Osteocyte (in vitro differentiated cells): ENCODE data around the gene CDC42EP3. TPM values are rescaled to one million over a fixed set of nuclear protein-coding genes. Genes with fewer than 3 reads are reported as not detected.

Source experiments
- DNase-seq: peaks from one replicate; pipeline ENCODE4 v3.0.0; 2021; ENCODE audit warnings: mixed read lengths; ENCODE audit not compliant: unreplicated experiment; ENCODE audit errors: extremely low spot score
- H3K27ac Mint-ChIP-seq: one replicate; pipeline ENCODE4 v1.8.0; 2021; ENCODE audit warnings: mild to moderate bottlenecking, mixed read lengths; ENCODE audit not compliant: unreplicated experiment
- H3K27me3 Mint-ChIP-seq: one replicate; pipeline ENCODE4 v1.8.0; 2021; ENCODE audit warnings: mixed read lengths; ENCODE audit not compliant: unreplicated experiment
- H3K36me3 Mint-ChIP-seq: one replicate; pipeline ENCODE4 v1.8.0; 2021; ENCODE audit warnings: mixed read lengths; ENCODE audit not compliant: unreplicated experiment
- H3K4me1 Mint-ChIP-seq: one replicate; pipeline ENCODE4 v1.8.0; 2021; ENCODE audit warnings: mixed read lengths; ENCODE audit not compliant: unreplicated experiment
- H3K4me3 Mint-ChIP-seq: one replicate; pipeline ENCODE4 v1.8.0; 2021; ENCODE audit warnings: mild to moderate bottlenecking, moderate library complexity, mixed read lengths; ENCODE audit not compliant: unreplicated experiment
- H3K9me3 Mint-ChIP-seq: one replicate; pipeline ENCODE4 v1.8.0; 2021; ENCODE audit warnings: mixed read lengths; ENCODE audit not compliant: unreplicated experiment
- CTCF ChIP-seq: fragments of 200-600 bp; sonication (generic); IDR thresholded peaks from 2 replicates; pipeline ENCODE4 v1.5.0; 2021; ENCODE audit warnings: antibody characterized with exemption, mild to moderate bottlenecking, moderate library complexity
- total RNA-seq: library from RNA; stranded (reverse); gene quantifications from 2 replicates; pipeline ENCODE4 v1.2.1, GENCODE V29; 2021

The CDC42EP3 gene
- total RNA-seq, 1 donor from 2014 or later = 46.2 TPM

- Mint-ChIP-seq H3K36me3 (no peaks in the 10 kb centered on the region), H3K4me3 (no peak overlapping the region), H3K9me3 (no peaks in the 10 kb centered on the region), H3K27ac (no peak overlapping the region), H3K4me1 (peaks cover 9% of the 10 kb centered on the region), H3K27me3 (no peaks in the 10 kb centered on the region)
- no peak for TF ChIP-seq CTCF
- DNase-seq = no peak
These were observed 54.1 kb downstream of the CDC42EP3 start for GRCh38 chr2:37617119-37617892.

- DNase-seq = no peak
These were observed 54.8 kb downstream of the CDC42EP3 start for GRCh38 chr2:37616677-37617005.

GRCh38 chr2:37615804-37616676 is 55.4 kb downstream of the CDC42EP3 start:
- TF ChIP-seq CTCF = no peak
- Mint-ChIP-seq H3K4me1 (peaks cover 17% of the 10 kb centered on the region), H3K27ac (no peak overlapping the region), H3K36me3 (no peaks in the 10 kb centered on the region), H3K27me3 (no peaks in the 10 kb centered on the region), H3K4me3 (no peak overlapping the region), H3K9me3 (no peaks in the 10 kb centered on the region)
- DNase-seq = no peak

More at GRCh38 chr2:37616677-37617005, 54.8 kb downstream of the CDC42EP3 start:
- H3K9me3 Mint-ChIP-seq = no peaks in the 10 kb centered on the region
- no peaks in the 10 kb centered on the region for H3K27me3 Mint-ChIP-seq
- H3K4me3 Mint-ChIP-seq = no peak overlapping the region
- no peak overlapping the region for H3K27ac Mint-ChIP-seq
- TF ChIP-seq CTCF = no peak
- H3K36me3 Mint-ChIP-seq = no peaks in the 10 kb centered on the region
- peaks cover 14% of the 10 kb centered on the region for H3K4me1 Mint-ChIP-seq

GRCh38 chr2:37614061-37614738 is 57.2 kb downstream of the CDC42EP3 start:
- Mint-ChIP-seq H3K27me3 (no peaks in the 10 kb centered on the region), H3K27ac (no peak overlapping the region), H3K36me3 (no peaks in the 10 kb centered on the region), H3K4me1 (peaks cover 23% of the 10 kb centered on the region), H3K9me3 (peaks cover under 1% of the 10 kb centered on the region), H3K4me3 (no peak overlapping the region)
- no peak for TF ChIP-seq CTCF
- no peak for DNase-seq

GRCh38 chr2:37612382-37612781 is 59.1 kb downstream of the CDC42EP3 start:
- Mint-ChIP-seq H3K36me3 (no peaks in the 10 kb centered on the region), H3K4me1 (peaks cover 23% of the 10 kb centered on the region), H3K27me3 (no peaks in the 10 kb centered on the region), H3K27ac (no peak overlapping the region), H3K9me3 (peaks cover 17% of the 10 kb centered on the region), H3K4me3 (no peak overlapping the region)
- no peak for DNase-seq
- no peak for TF ChIP-seq CTCF
